Activated CD4-positive, alpha-beta T cell treated with anti-CD3 and anti-CD28 coated beads, Interleukin-10, Interleukin-2, amounts not matched to agents 100 ng/mL and 50 ng/mL, durations not matched to agents 16 hours and 8 hours (primary cell): ENCODE data around the gene PNMA8A.
"Not testable (repeated sequence)": the region's sequence is repeated elsewhere in the genome, so short reads cannot be mapped to it uniquely, and the experiment has no call there.

Experiments
- DNase-seq: peaks from one replicate; pipeline ENCODE4 v3.0.0-alpha.2; 2020

Gene PNMA8A

GRCh38 chr19:46471116-46471733 lies at the start of gene PNMA8A:
PNMA8A (minus strand) TSS chr19:46471563; CDS start chr19:46471035, 528 bp downstream.
- no peak for DNase-seq

GRCh38 chr19:46520616-46521015 lies 49.3 kb upstream of the PNMA8A start:
- no peak for DNase-seq

- no peak for DNase-seq
Observed at GRCh38 chr19:46517471-46517870, 46.1 kb upstream of the PNMA8A start.

- peak; percentile 45 for DNase-seq
Observed at GRCh38 chr19:46515879-46516350, 44.6 kb upstream of the PNMA8A start.

GRCh38 chr19:46515290-46515609 lies 43.9 kb upstream of the PNMA8A start:
- no peak for DNase-seq

GRCh38 chr19:46514589-46515289 lies 43.4 kb upstream of the PNMA8A start:
- no peak for DNase-seq

- peak; percentile 77 for DNase-seq
Observed at GRCh38 chr19:46513461-46514236, 42.3 kb upstream of the PNMA8A start.

- no peak for DNase-seq
Observed at GRCh38 chr19:46511237-46511636, 39.9 kb upstream of the PNMA8A start.

GRCh38 chr19:46508206-46508605 lies 36.8 kb upstream of the PNMA8A start:
- no peak for DNase-seq

- no peak for DNase-seq
Observed at GRCh38 chr19:46503848-46504453, 32.6 kb upstream of the PNMA8A start.

- no peak for DNase-seq
Observed at GRCh38 chr19:46502891-46503290, 31.5 kb upstream of the PNMA8A start.

- DNase-seq: no peak
Observed at GRCh38 chr19:46499692-46500091, 28.3 kb upstream of the PNMA8A start.

GRCh38 chr19:46497773-46498172 lies 26.4 kb upstream of the PNMA8A start:
- DNase-seq: no peak

GRCh38 chr19:46496886-46497285 lies 25.5 kb upstream of the PNMA8A start:
- DNase-seq: not testable (repeated sequence)

GRCh38 chr19:46496304-46496703 lies 24.9 kb upstream of the PNMA8A start:
- no peak for DNase-seq

GRCh38 chr19:46495786-46496099 lies 24.4 kb upstream of the PNMA8A start, which contains the start of gene PNMA8B:
PNMA8B (minus strand) TSS chr19:46495867; CDS start chr19:46495465, 402 bp downstream.
- DNase-seq: peak; percentile 37

GRCh38 chr19:46494941-46495785 lies 23.8 kb upstream of the PNMA8A start:
- DNase-seq: no peak

- DNase-seq: no peak
Observed at GRCh38 chr19:46494146-46494940, 23.0 kb upstream of the PNMA8A start.

- DNase-seq: no peak
Observed at GRCh38 chr19:46493236-46494145, 22.1 kb upstream of the PNMA8A start.

- no peak for DNase-seq
Observed at GRCh38 chr19:46492841-46493235, 21.5 kb upstream of the PNMA8A start.
